ENCODE results near the gene NKX2-3.

Gene NKX2-3

DNA sequence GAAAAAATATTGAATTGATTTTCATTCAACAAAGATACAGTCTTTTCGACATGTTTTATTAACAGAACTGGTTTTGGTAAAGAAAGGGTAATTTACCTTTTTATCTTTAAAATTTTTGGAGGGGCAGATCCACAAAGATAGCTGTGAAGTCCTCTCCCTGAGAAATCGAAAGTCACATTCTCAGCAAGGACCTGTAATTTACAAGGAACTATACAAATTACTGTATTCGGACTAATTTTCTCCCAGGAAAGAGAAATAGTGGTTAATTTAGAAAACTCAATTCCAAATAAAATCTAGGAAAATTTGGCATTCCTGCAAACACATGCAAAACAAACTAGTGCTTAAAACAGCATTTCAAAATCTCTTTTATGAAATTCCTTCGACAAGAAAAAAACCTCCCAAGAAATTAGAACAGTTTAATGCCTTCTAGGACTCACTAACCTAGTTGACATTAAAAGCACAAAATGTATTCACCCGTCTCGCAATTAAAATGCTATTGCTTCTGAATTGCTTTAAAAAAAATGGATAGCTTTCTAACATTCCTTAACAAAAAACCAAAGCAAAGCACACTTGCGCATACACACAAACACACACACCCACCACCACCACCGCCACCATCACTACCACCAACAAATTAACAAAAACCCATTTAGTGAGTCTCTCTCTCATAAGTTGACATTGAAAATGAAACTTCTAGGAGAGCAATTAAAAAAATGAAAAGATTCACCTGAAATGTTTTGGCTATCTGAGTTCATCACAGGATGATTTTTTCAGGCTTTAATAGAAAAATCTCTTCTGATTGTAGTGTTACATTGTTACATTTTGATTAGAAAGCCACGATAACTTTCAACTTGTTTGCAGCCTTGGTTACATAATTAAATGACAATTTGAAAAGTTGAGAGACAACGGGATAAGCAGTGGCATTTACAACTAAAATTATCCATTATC, 4.0 kb upstream of the NKX2-3 start:
- TF ChIP-seq TAF1 (IDR thresholded peaks at IDR 0.05; ENCODE audit: borderline replicate concordance, low read depth, low read length) (no peak), POLR2A (IDR thresholded peaks at IDR 0.05; ENCODE audit: low read depth, low read length) (no peak), POLR2AphosphoS5 (IDR thresholded peaks at IDR 0.05; ENCODE audit: low read depth, low read length) (no peak)
- DNase-seq (ENCODE audit: insufficient read length) (no peak), FAIRE-seq (no peak)

DNA sequence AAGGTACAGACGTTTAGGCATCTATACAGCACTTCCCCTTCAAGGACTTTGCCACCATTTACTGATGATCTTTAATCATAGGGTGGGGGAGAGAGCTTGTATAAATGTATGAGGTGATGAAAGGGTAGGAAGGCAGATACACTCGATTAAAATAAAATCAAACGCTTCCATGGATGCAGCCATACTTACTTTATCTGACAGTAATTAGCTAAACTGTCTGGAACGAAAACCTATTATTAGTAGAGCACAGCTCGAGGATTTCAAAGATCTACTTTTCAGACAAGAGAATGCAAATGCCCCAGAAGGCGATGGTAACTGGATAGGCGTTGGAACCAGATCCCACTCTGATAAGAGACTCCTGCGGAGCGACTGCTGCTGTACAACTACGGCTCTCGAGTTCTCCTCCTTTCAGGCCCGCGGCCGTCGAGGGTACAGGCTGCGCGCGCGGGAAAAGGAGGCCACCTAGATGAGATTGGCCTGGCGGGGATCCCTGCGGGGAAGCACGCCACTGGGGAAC, 3.1 kb upstream of the NKX2-3 start:
- FAIRE-seq, result no peak
- DNase-seq (ENCODE audit: insufficient read length), result no peak
- TF ChIP-seq TAF1 (IDR thresholded peaks at IDR 0.05; ENCODE audit: borderline replicate concordance, low read depth, low read length), result no peak
- TF ChIP-seq POLR2A (IDR thresholded peaks at IDR 0.05; ENCODE audit: low read depth, low read length), result no peak
- no peak for TF ChIP-seq POLR2AphosphoS5 (IDR thresholded peaks at IDR 0.05; ENCODE audit: low read depth, low read length)

DNA sequence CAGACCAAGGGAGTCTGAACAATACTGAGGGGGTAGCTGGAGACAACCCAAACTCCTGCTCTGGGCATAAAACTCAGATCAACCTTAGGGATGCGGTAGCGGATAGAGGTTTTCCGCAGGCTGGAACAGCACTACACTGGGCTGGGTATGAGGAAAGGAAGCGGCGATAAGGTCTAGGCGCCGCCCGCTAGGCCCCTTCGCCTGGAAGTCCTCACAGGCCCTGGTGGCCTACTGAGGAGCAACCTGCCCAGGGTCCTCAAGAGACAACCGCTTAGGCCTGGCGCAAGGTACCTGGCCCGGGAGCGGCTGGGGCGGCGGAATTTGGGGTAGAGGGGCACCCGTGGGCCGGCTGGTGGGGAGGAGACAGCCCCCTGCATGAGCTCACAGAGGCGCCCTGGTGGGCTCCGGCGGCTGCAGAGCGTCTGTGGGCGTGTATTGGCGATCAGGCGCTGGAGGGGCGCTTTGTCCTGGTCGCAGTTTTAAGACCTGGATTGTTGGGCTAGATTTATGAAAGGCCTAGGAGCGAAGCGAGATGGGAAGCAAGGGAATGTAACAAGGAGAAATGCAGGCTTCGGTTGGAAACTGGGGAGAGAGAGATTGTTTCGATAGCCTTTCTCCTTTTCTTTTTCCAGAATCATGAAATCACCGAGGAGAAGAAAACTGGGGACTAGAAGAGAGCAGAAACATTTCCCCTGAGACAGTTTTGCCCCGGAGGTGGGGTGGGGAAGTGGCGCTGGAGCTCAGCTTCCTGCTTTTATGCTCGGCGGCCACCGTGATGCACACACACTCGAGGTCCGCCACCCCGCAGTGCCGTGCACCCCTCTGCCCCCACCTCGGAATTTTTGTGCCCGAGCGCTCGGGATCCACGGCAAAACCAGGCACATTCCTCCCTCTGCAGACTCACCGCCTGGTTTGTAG, 2.4 kb upstream of the NKX2-3 start:
- no peak for DNase-seq (ENCODE audit: insufficient read length)
- no peak for TF ChIP-seq TAF1 (IDR thresholded peaks at IDR 0.05; ENCODE audit: borderline replicate concordance, low read depth, low read length)
- no peak for TF ChIP-seq POLR2AphosphoS5 (IDR thresholded peaks at IDR 0.05; ENCODE audit: low read depth, low read length)
- no peak for TF ChIP-seq POLR2A (IDR thresholded peaks at IDR 0.05; ENCODE audit: low read depth, low read length)
- FAIRE-seq, result no peak

DNA sequence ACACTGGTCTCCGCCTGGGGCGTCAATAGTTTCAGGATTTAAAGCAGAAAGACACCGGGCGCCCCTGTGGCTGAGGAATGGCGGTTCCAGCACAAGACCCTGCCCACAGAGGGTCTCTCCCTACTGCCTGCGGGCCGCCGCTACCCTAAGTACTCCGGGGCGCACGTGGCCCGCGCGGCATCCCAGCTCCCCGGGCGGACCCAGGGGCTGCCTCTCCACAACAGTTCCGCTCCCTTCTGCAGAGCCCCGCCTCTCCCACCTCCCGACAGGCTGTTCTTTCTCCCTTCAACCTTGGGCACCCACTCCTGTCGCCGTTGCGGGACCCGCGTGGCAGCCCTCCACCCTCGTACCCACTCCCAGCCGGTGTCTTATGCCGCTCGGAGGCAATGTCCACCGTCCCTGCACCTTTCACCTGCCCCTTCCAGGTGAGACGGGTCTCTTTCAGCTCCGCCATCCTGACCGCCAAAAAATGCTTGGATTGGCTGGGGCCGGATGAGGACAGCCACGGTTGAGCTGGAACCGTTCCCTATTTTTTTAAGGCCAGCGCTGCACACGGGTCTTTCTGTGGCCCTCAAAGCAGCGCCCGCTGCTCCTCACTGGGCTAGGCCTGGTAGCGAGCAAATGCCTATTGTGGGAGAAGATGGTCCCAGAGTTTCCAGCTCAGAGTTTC, 1.6 kb upstream of the NKX2-3 start:
- TF ChIP-seq POLR2A (IDR thresholded peaks at IDR 0.05; ENCODE audit: low read depth, low read length), result no peak
- no peak for TF ChIP-seq POLR2AphosphoS5 (IDR thresholded peaks at IDR 0.05; ENCODE audit: low read depth, low read length)
- no peak for TF ChIP-seq TAF1 (IDR thresholded peaks at IDR 0.05; ENCODE audit: borderline replicate concordance, low read depth, low read length)
- no peak for FAIRE-seq
- DNase-seq (ENCODE audit: insufficient read length), result no peak

DNA sequence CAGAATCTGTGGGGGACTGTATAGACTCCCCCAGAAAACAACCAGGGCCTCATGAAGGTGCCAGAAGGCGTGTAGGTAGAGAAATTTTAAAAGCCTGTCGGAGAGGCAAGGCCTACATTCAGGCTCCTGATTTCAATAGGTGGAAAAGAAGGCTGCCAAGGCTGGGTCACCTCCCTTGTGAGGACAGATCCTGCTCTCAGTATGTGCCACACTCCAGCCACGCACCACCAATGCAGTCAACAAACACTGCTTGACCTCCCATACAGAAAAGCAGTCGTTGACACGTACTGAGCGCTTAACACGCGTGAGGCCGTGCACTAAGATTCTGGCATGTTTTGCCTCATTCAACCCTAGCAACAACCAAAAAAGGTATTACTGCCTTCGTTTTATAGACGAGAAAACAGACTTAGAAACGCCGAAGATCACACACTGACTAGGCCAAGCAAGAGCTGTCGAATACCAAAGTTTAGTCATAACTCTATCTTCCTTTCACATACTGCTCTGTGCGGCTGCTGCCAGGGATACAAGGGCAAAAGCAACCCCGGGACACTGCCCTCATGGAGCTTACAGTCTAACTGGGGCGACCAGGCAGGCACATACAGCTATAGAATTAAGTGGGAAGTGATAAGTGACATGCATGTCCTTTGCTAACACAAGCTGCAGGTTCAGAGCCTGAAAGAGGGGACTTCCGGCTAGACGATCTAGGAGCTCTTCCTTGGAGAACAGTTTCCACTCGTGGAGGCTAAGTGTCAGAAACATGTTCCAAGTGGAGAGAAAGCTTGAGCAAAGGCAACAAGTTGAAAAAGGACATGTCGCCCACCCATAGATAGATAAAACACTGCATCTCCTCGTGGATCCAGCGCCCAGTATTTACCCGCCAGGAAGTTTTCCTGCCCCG, 797 bp upstream of the NKX2-3 start:
- no peak for DNase-seq (ENCODE audit: insufficient read length)
- FAIRE-seq, result no peak
- TF ChIP-seq TAF1 (IDR thresholded peaks at IDR 0.05; ENCODE audit: borderline replicate concordance, low read depth, low read length) (no peak), POLR2AphosphoS5 (IDR thresholded peaks at IDR 0.05; ENCODE audit: low read depth, low read length) (no peak), POLR2A (IDR thresholded peaks at IDR 0.05; ENCODE audit: low read depth, low read length) (no peak)

DNA sequence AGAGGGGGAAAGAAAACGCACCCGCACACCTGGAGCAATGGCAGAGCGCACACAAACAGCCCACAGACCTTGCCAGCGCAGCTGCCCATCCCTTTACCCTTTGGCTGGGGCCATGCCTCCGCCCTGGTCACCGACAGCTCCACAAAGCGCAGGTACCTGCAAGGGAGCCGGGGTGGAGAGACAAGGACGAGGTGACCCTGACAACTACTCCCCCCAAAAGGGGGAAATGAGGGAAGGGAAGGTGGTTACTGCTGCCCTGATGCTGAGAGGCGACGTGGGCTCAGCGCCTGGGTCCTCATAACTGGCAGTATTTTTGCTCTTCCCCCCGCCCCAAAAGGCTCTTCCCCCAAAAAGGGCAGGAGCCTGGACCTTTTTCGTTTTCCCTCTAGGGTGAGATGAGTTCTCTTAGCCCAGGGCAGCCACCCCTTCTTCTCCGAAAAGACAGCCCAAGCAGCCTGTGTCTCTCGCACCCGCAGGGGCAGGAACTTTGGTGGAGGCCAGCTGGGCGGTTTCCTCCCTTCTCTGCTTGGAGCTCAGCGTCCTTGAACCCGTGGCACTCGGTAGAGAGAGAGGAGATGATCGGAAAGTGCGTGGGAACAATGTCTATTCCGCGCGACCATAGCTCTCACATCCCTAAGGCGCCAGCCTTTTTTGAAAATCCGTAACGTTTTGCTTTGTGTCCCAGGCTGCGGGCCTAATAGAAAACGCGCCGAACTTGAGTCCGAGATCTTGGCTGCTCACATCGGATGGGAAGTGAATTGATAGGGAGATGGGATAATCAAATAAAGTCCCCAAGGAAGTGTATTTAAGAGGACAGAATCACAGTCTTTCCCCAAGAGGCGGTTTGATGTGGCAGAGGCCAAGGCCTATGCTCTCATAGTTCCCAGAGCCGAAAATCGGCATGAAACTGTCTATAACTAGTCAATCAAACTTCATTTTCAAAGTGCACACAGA, 1.0 kb downstream of the NKX2-3 start:
- FAIRE-seq (no peak), DNase-seq (ENCODE audit: insufficient read length) (no peak)
- TF ChIP-seq POLR2A (IDR thresholded peaks at IDR 0.05; ENCODE audit: low read depth, low read length), result no peak
- no peak for TF ChIP-seq TAF1 (IDR thresholded peaks at IDR 0.05; ENCODE audit: borderline replicate concordance, low read depth, low read length)

DNA sequence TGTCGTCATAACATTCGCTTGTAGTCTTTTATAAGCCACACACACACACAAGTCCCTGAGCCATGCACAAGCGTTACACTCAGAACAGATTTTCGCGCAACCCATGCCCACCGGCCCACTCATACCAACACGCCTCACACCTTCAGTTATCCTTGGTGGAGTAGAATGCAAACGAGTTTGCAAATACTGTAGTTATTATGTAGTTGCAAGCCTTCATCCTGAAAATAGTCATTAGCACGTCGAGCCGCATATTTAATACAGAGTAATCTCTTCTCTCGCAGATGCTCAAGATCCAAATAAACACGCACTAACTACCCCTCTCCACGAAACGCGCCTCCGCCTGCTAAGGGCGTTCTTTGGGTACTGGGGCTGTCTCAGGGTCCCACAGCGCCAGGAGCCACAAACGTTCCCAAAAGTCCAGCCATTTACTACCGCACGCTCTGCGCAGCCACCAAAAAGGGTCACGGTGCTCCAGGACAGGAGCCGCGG, 1.8 kb downstream of the NKX2-3 start:
- FAIRE-seq, result no peak
- DNase-seq (ENCODE audit: insufficient read length), result no peak
- no peak for TF ChIP-seq POLR2A (IDR thresholded peaks at IDR 0.05; ENCODE audit: low read depth, low read length)
- TF ChIP-seq POLR2AphosphoS5 (IDR thresholded peaks at IDR 0.05; ENCODE audit: low read depth, low read length), result no peak
- TF ChIP-seq TAF1 (IDR thresholded peaks at IDR 0.05; ENCODE audit: borderline replicate concordance, low read depth, low read length), result no peak

DNA sequence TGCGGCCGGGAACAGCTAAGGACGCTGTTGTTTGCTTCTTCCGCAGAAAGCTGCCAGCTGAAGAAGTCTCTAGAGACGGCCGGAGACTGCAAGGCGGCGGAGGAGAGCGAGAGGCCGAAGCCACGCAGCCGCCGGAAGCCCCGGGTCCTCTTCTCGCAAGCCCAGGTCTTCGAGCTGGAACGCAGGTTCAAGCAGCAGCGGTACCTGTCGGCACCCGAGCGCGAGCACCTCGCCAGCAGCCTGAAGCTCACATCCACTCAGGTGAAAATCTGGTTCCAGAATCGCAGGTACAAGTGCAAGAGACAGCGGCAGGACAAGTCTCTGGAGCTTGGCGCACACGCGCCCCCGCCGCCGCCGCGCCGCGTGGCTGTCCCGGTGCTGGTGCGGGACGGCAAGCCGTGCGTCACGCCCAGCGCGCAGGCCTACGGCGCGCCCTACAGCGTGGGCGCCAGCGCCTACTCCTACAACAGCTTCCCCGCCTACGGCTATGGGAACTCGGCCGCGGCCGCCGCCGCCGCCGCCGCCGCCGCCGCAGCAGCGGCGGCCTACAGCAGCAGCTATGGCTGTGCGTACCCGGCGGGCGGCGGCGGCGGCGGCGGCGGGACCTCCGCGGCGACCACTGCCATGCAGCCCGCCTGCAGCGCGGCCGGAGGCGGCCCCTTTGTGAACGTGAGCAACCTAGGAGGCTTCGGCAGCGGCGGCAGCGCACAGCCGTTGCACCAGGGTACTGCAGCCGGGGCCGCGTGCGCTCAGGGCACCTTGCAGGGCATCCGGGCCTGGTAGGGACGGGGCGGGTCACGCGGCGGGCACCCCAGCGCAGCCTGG, 2.4 kb downstream of the NKX2-3 start:
- no peak for FAIRE-seq
- DNase-seq (ENCODE audit: insufficient read length), result no peak
- no peak for TF ChIP-seq POLR2AphosphoS5 (IDR thresholded peaks at IDR 0.05; ENCODE audit: low read depth, low read length)
- TF ChIP-seq POLR2A (IDR thresholded peaks at IDR 0.05; ENCODE audit: low read depth, low read length), result no peak
- TF ChIP-seq TAF1 (IDR thresholded peaks at IDR 0.05; ENCODE audit: borderline replicate concordance, low read depth, low read length), result no peak

Data from GM12892 (cell line).